Measurements from ENCODE around the gene GATA3. TPM values are rescaled to one million over a fixed set of nuclear protein-coding genes. Genes with fewer than 3 reads are reported as not detected.

GATA3 gene
- total and polyA plus RNA-seq, 2 of the 8 experiments (the other 6 are each of a cell fraction or from before 2014, with no cell fraction given) = 0.02 to 0.43 TPM

DNA sequence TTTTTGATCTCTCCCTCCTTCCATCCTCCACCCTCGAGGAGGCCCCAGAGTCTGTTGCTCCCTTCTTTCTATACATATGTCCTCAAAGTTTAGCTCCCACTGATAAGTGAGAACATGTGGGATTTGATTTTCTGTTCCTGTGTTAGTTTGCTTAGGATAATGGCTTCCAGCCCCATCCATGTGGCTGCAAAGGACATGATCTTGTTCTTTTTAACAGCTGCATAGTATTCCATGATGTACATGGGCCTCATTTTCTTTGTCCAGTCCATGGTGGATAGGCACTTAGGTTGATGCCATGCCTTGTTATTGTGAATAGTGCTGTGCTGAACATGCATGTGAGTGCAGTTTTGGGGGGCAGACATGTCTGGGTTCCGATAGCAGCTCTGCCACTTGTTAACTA, 51.4 kb downstream of the GATA3 start (continued):
- TF ChIP-seq, protein P1, sequence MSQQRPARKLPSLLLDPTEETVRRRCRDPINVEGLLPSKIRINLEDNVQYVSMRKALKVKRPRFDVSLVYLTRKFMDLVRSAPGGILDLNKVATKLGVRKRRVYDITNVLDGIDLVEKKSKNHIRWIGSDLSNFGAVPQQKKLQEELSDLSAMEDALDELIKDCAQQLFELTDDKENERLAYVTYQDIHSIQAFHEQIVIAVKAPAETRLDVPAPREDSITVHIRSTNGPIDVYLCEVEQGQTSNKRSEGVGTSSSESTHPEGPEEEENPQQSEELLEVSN (IDR thresholded peaks at IDR 0.05) = no peak
- no peak for TF ChIP-seq HDAC2 (IDR thresholded peaks at IDR 0.05; ENCODE audit: borderline replicate concordance in 1 of 2, low read depth in 2 of 2, low read length in 2 of 2)

All from H1 (cell line).